Activated CD4-positive, alpha-beta T cell treated with anti-CD3 and anti-CD28 coated beads for 48 hours (primary cell): ENCODE measurements around the gene DENND2A.

Experiments used
- DNase-seq: peaks from one replicate; pipeline ENCODE4 v3.0.0-alpha.2; 2020

DENND2A gene

GRCh38 chr7:140611641-140612040 is 29.0 kb downstream of the DENND2A start:
- no peak for DNase-seq

GRCh38 chr7:140610204-140611165 is 30.1 kb downstream of the DENND2A start:
- DNase-seq: no peak

- no peak for DNase-seq
Measured at GRCh38 chr7:140609646-140610045, 31.0 kb downstream of the DENND2A start.

GRCh38 chr7:140607441-140607989 is 33.1 kb downstream of the DENND2A start:
- no peak for DNase-seq

GRCh38 chr7:140605337-140605736 is 35.3 kb downstream of the DENND2A start:
- DNase-seq: no peak

- no peak for DNase-seq
Measured at GRCh38 chr7:140604760-140605159, 35.9 kb downstream of the DENND2A start.

- no peak for DNase-seq
Measured at GRCh38 chr7:140604076-140604475, 36.5 kb downstream of the DENND2A start.

- no peak for DNase-seq
Measured at GRCh38 chr7:140601566-140602174, 38.9 kb downstream of the DENND2A start.

GRCh38 chr7:140600341-140600740 is 40.3 kb downstream of the DENND2A start:
- DNase-seq: no peak

- DNase-seq: no peak
Measured at GRCh38 chr7:140597428-140597949, 43.1 kb downstream of the DENND2A start.

GRCh38 chr7:140596519-140597427 is 43.8 kb downstream of the DENND2A start:
- no peak for DNase-seq

- no peak for DNase-seq
Measured at GRCh38 chr7:140595468-140596092, 45.0 kb downstream of the DENND2A start.

- no peak for DNase-seq
Measured at GRCh38 chr7:140594131-140594691, 46.4 kb downstream of the DENND2A start.

GRCh38 chr7:140593672-140593982 is 47.0 kb downstream of the DENND2A start:
- no peak for DNase-seq

GRCh38 chr7:140592964-140593671 is 47.5 kb downstream of the DENND2A start:
- DNase-seq: no peak

- DNase-seq: no peak
Measured at GRCh38 chr7:140591180-140591902, 49.3 kb downstream of the DENND2A start.

- DNase-seq: no peak
Measured at GRCh38 chr7:140587243-140587642, 53.4 kb downstream of the DENND2A start.

- DNase-seq: no peak
Measured at GRCh38 chr7:140586516-140586915, 54.1 kb downstream of the DENND2A start.

GRCh38 chr7:140585333-140585732 is 55.3 kb downstream of the DENND2A start:
- no peak for DNase-seq

- DNase-seq: no peak
Measured at GRCh38 chr7:140584195-140584851, 56.3 kb downstream of the DENND2A start.
